ENCODE results near the gene IFT122.

The IFT122 gene

GRCh38 chr3:129555616-129556357 lies 115.8 kb downstream of the IFT122 start:
- no peak for DNase-seq (ENCODE audit: low read depth in 2 of 2)

GRCh38 chr3:129556358-129556695 lies 116.3 kb downstream of the IFT122 start:
- DNase-seq (ENCODE audit: low read depth in 2 of 2), result no peak

- no peak for DNase-seq (ENCODE audit: low read depth in 2 of 2)
These were observed 117.0 kb downstream of the IFT122 start for GRCh38 chr3:129556890-129557547.

- no peak for DNase-seq (ENCODE audit: low read depth in 2 of 2)
These were observed 117.5 kb downstream of the IFT122 start for GRCh38 chr3:129557548-129557894.

GRCh38 chr3:129558081-129558771 lies 118.2 kb downstream of the IFT122 start:
- DNase-seq (ENCODE audit: low read depth in 2 of 2), result no peak

GRCh38 chr3:129558772-129559564 lies 118.9 kb downstream of the IFT122 start:
- no peak for DNase-seq (ENCODE audit: low read depth in 2 of 2)

GRCh38 chr3:129559565-129560079 lies 119.6 kb downstream of the IFT122 start:
- DNase-seq (ENCODE audit: low read depth in 2 of 2), result no peak

- DNase-seq (ENCODE audit: low read depth in 2 of 2), result no peak
These were observed 120.3 kb downstream of the IFT122 start for GRCh38 chr3:129560269-129560787.

- no peak for DNase-seq (ENCODE audit: low read depth in 2 of 2)
These were observed 121.0 kb downstream of the IFT122 start for GRCh38 chr3:129560911-129561594.

- DNase-seq (ENCODE audit: low read depth in 2 of 2), result no peak
These were observed 121.7 kb downstream of the IFT122 start for GRCh38 chr3:129561619-129562248.

GRCh38 chr3:129562803-129563202 lies 122.8 kb downstream of the IFT122 start:
- DNase-seq (ENCODE audit: low read depth in 2 of 2), result no peak

GRCh38 chr3:129563332-129563731 lies 123.3 kb downstream of the IFT122 start:
- DNase-seq (ENCODE audit: low read depth in 2 of 2), result no peak

GRCh38 chr3:129563850-129564535 lies 124.0 kb downstream of the IFT122 start:
- no peak for DNase-seq (ENCODE audit: low read depth in 2 of 2)

- no peak for DNase-seq (ENCODE audit: low read depth in 2 of 2)
These were observed 125.1 kb downstream of the IFT122 start for GRCh38 chr3:129564981-129565644.

GRCh38 chr3:129565902-129566301 lies 125.9 kb downstream of the IFT122 start:
- DNase-seq (ENCODE audit: low read depth in 2 of 2), result no peak

GRCh38 chr3:129567176-129567705 lies 127.2 kb downstream of the IFT122 start:
- no peak for DNase-seq (ENCODE audit: low read depth in 2 of 2)

- DNase-seq (ENCODE audit: low read depth in 2 of 2), result no peak
These were observed 127.9 kb downstream of the IFT122 start for GRCh38 chr3:129567939-129568338.

- no peak for DNase-seq (ENCODE audit: low read depth in 2 of 2)
These were observed 129.8 kb downstream of the IFT122 start for GRCh38 chr3:129569856-129570255.
